GM12892 (cell line): Measurements from ENCODE around the gene SLC25A5.

ENCODE experiments used
- POLR2A ChIP-seq: IDR thresholded peaks from 2 replicates; pipeline ENCODE4 v1.6.1; 2011; ENCODE audit warnings: low read depth, low read length, control low read depth
- POLR2AphosphoS5 ChIP-seq: IDR thresholded peaks from 2 replicates; pipeline ENCODE4 v1.6.1; 2011; ENCODE audit warnings: low read depth, low read length, control low read depth
- TAF1 ChIP-seq: IDR thresholded peaks from 2 replicates; pipeline ENCODE4 v1.6.1; 2011; ENCODE audit warnings: low read depth, mild to moderate bottlenecking, control low read depth, low read length, borderline replicate concordance

GRCh38 chrX:119453202-119453601 is 15.0 kb upstream of the SLC25A5 start:
- no peak for TF ChIP-seq POLR2AphosphoS5
- no peak for TF ChIP-seq TAF1
- TF ChIP-seq POLR2A, result no peak
